Uterus (tissue), 2 donors: ENCODE measurements around the gene METTL2B.

Experiments
- CTCF ChIP-seq, 4 experiments: fragments of 200-600 bp in 2 of 4; fragments of 450-650 bp in 2 of 4; sonication (generic) in 2 of 4; IDR thresholded peaks; one replicate each; pipeline ENCODE4 v1.5.1; 2016 to 2019; ENCODE audit warnings: antibody characterized with exemption in 4 of 4, mild to moderate bottlenecking in 2 of 4, moderate library complexity in 1 of 4
- POLR2A ChIP-seq, 2 donors: fragments of 450-650 bp; IDR thresholded peaks; one replicate each; pipeline ENCODE4 v1.6.1; 2016; ENCODE audit warnings: antibody characterized with exemption in 2 of 2, mild to moderate bottlenecking in 1 of 2, moderate library complexity in 1 of 2

GRCh38 chr7:128458956-128459355 lies 17.6 kb upstream of the METTL2B start:
- no peak for TF ChIP-seq POLR2A (IDR thresholded peaks at IDR 0.05)
- no peak for TF ChIP-seq CTCF (IDR thresholded peaks at IDR 0.05)
